Measurements from ENCODE around the gene CACNB4.

CACNB4 gene

DNA sequence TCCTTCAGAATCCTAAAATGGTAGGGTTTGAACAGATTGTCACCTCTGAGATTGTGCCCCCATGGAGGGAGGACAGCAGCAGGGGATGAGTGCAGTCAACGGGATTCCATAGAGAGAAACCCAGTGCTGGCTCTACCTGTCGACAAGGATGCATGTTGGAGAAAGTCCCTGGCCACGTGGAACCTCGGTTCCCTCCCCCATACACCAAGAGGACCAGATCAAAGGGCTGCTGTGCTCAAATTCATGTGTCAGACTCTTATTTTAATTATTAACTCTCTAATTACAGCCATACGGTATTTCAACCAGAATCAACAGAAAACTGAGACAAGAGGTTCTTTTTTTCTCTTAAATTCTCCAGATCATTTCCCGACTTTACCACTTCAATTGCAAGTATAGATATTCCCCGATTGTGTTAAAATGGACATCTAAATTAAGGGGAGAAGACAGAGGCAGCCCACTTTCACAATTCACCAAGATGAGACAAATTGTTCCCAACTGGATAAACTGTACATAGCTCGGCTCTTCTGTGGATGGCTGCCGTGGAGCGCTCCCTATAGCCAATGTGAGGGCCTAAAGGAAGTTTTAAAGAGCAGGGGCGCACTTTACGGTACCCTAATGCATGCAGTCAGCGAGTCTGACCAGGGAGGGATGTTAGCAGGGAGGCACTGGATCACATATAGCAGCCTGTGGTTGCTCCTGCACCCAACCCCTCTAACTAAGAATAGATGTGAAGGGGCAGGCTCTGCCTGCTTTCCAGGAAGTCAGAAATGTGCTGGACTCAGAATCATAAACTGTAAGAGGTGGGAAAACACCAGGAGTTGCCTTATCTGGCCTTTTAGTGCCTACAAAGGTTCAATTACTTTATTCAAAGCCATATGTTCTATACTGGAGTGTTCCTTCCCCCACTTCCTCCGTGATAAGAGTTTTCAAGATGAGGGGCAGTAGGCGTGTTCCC lies 123.1 kb downstream of the CACNB4 start:
- no peak for DNase-seq (ENCODE audit: low read depth in 2 of 2)

DNA sequence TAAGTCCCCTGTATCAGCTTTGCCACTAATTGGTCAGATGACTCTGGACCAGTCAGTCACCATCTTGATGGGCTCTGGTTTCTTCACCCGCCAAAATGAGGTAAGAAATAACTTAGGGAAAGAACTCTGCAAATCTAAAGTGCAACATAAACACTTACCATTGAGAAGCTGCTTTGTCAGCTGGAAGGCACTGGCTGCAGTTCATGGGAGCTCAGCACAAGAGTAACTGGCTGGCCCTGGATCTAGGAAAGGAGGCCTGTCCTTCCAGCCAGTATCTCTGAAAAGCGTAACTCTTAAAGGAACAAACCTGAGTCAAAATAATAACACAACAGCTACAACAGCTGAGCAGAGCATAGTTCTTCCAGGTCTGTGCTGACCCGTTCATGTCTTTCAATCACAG lies 123.9 kb downstream of the CACNB4 start:
- DNase-seq (ENCODE audit: low read depth in 2 of 2), result no peak

DNA sequence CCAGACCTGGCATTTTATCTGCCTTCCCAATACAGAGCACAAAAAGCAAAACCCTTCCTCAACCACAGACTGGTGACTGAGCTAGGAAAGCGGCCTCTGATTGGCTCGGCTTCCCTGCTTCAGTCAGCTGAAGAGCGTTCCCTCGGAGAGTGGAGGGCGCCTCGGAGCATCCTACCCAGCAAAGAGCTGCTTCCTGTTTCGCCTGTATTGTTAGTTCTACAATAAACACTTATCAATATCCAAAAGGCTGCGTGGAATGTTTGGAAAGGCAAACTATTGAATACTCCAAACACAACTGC lies 125.0 kb downstream of the CACNB4 start:
- peak in 1 of 2 experiments; percentile 1 for DNase-seq (ENCODE audit: low read depth in 2 of 2)

DNA sequence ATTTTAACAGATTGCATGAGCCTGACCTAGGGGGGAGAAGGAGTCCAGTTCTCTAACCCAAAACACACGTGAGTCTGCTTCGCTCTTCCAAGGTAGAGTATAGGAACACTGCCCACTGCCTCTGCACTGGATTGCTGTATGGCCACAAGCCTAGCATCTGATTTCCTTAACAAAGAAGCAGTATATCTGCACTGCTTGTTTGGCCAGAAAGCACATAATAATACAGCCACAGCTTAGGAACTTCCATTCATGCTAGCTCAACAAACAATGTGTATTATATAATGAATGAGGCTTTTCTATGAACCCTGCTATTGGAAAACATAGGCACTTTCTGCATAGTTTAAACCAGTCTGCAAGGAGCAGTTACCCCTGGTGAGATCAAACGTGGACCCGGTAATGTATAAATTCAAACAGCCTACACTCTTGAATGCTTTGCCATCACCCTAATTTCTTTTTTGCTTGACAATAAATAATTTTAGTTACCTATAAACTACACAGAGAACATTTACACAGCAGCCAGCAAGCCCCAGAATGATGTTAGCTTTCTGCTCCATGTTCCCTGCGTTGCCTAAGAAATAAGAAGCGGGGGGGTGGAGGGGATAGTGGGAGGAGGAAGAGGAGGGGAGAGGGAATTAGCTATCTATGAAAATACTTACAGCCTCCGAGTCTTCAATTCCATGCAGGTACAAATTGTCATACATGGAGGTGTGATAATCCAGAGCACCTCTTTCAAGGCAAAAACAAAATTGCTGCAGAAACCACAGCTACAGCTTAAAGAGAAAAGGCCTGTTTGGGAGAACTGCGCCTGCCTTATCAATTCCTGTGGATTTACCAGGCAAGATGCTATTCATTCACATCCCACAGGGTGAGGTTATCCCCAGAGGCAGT lies 125.6 kb downstream of the CACNB4 start:
- DNase-seq (ENCODE audit: low read depth in 2 of 2), result no peak

DNA sequence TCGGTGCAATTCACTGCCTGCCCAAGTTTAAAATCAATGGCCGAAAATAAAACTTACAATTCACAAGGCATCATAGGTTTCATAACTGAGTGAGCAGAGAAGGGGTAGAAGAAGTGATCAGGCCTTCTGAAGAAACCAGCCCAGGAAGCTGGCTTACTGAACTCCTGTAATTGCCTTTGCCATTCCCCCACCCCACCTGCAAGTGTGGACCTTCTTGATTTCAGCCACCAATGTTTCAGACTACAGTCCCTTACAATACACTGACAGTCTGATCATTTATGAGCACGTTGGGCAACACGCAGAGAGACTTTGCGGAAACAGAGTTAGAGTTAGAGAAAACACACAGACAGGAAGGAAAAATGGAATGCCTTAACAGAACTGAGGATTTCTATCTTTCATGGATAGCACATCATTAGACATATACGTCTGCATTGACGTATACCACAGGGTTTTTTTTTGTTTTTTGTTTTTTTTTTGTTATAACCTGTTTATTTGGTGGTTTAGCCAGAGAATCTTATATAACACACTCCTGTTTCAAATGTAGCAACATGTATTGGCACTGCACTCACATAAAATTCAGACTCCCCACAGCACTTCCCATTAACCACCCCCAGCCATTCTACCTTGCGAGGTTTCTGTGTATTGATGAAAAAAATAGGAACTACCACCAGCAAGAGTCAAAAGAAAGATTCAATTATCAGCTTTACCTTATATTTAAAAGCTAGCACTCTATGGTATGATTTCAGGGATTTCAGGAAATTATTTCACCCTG lies 126.4 kb downstream of the CACNB4 start:
- no peak for DNase-seq (ENCODE audit: low read depth in 2 of 2)

DNA sequence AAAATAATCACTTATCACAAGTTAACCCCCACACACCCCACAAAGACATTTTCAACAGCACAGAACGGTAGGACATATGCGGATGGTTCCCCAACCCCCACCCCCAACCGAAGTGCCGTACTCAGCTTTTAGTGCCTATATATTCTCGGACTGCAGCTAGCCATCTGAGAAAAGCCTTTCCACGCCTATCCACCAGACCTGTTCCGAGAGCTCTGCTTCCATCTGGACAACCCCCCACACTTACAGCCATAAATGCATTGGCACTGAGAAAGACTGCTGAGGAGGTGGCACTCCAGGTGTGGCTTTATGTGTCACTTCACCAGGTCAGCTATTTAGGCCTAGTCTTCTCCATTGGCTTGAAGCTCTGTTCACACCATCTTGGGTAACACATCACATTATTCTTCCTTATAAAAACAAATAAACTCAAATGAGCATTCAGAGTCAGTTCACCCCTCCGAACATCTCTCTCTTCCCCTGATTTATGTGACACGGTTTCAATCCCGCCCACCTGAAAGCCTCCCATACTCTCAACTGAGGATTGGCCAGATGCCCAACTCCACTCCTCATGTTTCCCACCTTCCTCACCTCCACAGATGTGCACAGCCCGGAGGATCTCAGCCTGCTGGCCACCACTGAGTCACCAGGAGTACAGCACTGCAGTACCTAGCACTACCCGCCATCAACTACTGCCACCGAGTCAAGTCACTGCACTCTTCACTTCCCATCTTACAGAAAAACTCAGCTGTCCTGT lies 127.4 kb downstream of the CACNB4 start:
- no peak for DNase-seq (ENCODE audit: low read depth in 2 of 2)

- DNase-seq (ENCODE audit: low read depth in 2 of 2), result no peak
Observed at GRCh38 chr2:151968770-151969470, 129.9 kb downstream of the CACNB4 start.

DNA sequence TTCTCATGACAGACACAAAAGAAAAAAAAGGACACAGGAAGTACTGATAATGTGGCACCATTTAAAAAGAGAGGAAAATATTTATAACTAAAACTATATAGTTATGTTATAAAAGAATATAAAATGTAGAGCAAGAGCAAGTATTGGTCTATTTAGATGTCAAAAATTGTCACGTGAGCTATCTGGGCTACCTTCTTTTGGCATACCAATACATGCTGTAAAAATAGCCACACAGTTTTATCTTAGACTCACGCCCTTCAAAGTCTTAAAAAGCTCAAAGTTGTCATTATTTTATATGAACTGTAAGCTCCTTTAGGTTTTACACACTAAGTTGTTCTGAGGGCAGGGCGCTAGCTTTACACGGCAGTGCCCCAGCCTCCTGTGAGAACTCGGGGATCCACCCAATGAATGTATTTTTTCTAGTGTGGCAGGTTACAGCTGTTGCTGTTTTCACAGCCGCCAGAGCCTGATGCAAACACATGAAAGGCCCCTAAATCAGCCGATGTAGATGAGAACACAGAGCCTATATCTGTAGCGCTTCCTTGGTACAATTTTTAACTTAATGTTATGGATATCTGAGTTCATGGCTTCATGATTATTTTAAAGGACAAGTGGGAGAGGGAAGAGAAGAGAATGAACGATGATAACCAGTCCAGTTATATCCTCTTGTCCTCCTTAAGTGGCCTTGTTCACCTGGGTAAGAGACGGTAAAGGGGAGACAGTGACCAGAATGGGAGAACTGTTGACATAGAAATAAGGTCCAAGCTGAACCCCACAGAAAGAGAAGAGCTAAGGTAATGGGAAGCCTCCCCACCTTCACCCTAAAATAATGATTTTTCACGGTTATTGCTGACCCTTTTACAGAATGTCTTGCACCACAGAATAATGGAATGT lies 130.8 kb downstream of the CACNB4 start:
- no peak for DNase-seq (ENCODE audit: low read depth in 2 of 2)

- DNase-seq (ENCODE audit: low read depth in 2 of 2), result no peak
Observed at GRCh38 chr2:151965884-151966283, 133.0 kb downstream of the CACNB4 start.

GRCh38 chr2:151961558-151961957 lies 137.3 kb downstream of the CACNB4 start:
- DNase-seq (ENCODE audit: low read depth in 2 of 2), result no peak

DNA sequence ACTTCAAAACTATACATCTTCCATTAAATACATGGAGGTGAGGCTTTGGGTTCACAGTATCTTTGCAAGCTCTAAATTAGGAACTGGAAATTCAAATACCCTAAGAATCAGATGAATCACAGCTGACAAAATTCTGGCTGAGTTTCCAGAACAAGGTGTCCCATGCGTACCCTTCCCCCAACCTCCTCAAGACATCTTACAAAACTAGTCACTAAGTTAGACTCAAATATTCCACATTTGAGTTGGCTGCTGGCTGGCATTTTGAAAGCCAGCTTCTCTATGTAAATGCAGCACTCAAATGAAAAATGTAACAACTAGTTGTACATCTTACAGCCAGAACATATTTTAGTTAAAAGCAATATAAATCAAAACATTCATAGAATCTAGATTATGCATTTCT lies 139.6 kb downstream of the CACNB4 start:
- DNase-seq (ENCODE audit: low read depth in 2 of 2), result no peak

DNA sequence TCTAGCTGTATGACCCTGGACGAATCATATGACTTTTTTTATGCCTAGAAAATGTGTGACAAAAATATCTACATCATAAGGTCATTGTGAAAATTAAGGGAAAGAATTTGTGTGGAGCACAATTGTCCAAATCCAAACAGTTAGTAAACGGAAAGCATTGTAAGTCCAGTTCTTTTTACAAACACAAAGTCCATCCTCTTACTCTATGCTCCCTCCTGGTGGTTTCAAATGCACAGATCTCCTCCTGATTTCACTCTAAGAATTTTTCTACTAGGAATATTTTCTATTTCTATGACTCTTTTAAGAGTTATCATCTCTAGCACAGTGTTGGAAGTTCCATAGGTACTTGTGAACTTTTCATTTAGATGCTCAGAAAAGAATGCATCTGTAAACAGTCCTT lies 145.4 kb downstream of the CACNB4 start:
- no peak for DNase-seq (ENCODE audit: low read depth in 2 of 2)

DNA sequence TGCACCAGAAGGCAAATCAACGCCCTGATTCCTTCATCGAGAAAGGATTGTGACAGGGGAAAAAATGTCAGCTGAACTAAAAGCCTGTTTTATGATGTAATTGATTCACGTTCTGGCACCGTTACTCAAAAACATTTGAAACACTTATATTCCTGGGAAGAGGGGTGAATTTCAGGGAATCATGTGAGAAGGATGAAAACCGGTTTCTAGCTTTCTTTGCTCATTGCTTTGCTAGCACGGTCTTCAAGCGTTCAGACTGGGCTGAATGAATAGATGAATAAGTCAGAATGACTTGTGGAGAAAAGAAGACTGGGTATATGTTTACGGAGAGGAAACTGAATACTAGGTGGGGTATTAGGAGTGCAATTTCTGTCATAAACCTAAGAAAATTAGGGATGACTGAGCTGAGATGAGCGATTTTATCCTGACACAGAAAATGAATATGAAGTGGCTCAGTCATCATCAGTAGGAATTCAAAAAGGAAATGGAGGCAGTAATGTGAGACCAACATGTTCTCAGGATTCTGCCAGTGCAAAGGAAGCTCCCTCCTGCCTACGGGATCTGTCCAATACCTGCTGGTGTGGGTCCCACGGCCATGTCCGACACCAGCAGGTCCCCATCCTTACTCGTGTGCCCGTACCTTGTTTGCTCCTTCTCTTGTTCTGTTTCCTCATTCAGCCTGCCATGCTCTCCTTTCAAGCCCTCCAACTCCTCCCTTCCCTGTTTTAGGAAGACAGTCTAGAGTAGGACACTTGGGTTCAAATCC lies 146.0 kb downstream of the CACNB4 start:
- no peak for DNase-seq (ENCODE audit: low read depth in 2 of 2)

GRCh38 chr2:151947813-151948165 lies 151.1 kb downstream of the CACNB4 start:
- DNase-seq (ENCODE audit: low read depth in 2 of 2), result no peak

GRCh38 chr2:151946899-151947812 lies 151.7 kb downstream of the CACNB4 start:
- no peak for DNase-seq (ENCODE audit: low read depth in 2 of 2)

DNA sequence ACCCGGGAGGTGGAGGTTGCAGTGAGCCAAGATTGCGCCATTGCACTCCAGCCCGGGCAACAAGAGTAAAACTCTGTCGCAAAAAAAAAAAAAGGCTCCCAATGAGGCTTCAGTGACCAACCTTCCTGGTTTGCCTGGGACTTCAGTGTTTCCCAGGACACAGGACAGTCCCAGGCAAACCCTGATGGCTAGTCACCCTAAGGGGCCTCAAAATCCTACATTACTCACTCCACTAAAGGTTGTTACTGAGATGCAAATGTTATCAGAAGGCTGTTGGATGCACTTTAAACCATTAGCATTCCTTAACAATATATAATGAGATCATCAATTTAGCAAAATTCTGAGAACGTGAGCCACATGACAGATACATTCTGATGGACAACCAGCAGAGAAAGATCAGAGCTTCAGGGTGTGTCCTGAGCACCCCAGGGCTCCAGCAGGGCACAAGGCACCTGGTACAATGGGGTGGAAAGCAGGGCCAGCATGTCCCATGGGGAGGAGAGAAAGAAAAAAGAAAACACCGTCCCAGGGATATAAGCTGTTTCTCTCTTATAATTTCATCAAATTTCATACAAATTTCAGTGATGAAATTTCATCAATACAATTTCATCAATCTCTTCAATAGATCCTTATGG lies 152.5 kb downstream of the CACNB4 start:
- DNase-seq (ENCODE audit: low read depth in 2 of 2), result no peak

GRCh38 chr2:151945602-151946001 lies 153.2 kb downstream of the CACNB4 start:
- DNase-seq (ENCODE audit: low read depth in 2 of 2), result no peak
